GM18907 (cell line): Measurements from ENCODE around the gene ABHD16A.
"Not testable (repeated sequence)": the region's sequence is repeated elsewhere in the genome, so short reads cannot be mapped to it uniquely, and the experiment has no call there.

Source experiments
- ATAC-seq: cut with Tn5 transposase; IDR thresholded peaks from one replicate; pipeline ENCODE4 v1.9.1; 2021; ENCODE audit warnings: mild to moderate bottlenecking, moderate library complexity; ENCODE audit not compliant: unreplicated experiment

The ABHD16A gene

DNA sequence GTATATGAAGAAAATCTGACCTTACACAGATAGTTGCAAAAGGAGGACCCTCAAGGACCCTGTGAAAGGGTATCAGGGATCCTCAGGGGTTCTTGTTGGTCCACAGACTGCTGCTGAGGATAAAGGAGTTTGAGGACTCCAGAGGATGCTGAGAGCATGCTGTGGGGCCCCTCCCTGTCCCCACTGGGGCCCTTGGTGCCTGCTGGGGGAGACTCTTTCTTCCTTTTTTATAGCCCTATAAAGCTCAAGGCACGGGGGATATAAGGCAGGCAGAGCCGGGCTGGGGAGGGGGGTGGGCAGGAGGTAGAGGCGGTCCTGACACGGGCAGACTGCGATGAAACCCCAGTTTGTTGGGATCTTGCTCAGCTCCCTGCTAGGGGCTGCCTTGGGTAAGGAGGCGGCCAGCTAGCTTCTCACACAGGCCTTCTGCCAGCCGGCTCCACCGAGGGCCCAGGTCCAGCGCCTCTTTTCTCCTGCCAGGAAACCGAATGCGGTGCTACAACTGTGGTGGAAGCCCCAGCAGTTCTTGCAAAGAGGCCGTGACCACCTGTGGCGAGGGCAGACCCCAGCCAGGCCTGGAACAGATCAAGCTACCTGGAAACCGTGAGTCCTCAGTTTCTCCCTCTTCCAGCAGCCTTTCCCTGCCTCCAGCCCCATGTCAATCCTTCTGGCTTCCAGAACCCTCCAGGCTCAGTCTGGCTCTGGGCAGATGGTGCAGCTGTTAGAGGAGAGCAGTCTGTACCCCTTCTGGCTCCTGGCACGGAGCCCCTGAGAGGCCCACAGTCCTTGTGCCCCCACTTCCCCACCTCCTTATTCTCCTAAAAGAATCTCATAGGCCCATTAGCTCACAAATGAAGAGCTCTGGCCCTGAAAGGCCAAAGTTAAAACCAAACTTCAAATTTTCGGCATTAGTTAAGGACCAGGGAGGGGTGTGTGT lies 12.2 kb upstream of the ABHD16A start, which contains the start of gene LY6G6D:
TSS of gene LY6G6D (plus strand) at position 327 of the 937 bp plus-strand sequence. CDS start at position 335, 8 bp downstream.
- no peak for ATAC-seq

DNA sequence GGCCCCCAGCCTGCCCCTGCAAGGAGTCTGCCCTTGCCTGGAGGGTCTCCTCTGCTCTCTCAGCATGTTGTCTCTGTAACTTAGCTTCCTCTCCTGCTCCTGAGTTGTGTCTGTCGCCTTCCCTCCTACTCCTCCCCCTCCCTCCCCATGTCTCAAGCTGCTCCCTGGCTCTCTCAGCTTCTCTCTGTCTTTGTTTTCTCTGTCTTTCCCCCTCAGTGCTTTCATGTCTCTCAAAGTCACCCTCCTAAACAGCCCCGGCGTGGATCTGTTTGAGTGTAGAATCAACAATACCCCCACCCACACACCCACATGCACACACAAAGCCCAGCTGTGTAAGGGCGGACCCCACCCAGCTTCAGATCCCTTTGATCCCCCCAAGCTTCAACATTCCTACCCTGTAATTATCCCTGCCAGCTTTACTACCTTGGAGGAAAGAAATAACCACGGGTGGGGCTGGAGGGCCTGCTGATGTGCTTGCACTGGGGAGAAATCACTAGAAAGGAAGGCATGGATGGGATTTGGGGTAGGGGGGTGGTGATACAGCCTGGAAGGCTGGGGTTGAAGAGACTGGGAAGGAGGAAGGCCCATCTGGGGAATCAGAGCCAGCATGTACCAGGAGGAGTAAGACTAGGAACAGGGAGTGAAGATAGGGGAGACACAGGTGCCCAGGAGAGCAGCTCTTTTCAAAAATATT lies 11.0 kb upstream of the ABHD16A start:
- ATAC-seq, result no peak

DNA sequence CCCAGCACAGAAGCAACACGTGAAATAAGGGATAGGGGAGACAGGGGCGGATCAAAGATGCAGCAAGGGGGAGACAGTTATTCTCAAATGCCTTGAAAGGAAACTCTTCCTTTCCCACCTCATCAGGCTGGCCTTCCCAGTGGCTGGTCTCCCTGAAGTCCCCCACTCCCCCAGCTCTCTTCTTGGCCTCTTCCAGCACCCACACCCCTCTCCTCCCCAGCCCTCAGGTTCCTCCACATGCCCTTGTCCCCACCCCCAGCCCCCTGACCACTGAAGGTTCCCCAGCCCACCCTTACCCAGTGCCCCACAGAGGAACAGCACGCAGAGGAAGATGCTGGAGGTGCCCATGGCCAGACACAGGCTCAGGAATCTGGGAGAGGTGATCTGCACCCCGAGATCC lies 10.3 kb upstream of the ABHD16A start:
- no peak for ATAC-seq

DNA sequence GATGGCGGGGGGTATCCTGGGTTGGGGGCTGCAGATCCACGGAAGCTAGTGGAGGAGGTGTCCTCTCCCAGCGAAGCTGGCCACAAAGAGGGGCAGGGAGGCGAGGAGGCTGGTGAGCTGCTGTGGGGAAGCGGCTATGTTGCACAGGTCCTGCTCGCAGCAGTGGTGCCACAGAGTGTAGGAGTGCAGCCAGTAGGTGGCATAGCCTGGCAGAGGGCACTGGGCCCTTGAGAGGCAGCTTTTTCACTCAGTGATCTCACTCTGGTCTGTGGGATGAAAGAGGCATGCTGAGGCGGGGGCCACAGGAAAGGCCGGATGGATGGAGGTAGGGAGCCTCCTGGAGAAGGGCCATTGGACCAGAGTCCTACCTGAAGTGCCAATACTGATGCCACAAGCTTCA lies 9.2 kb upstream of the ABHD16A start:
- no peak for ATAC-seq

DNA sequence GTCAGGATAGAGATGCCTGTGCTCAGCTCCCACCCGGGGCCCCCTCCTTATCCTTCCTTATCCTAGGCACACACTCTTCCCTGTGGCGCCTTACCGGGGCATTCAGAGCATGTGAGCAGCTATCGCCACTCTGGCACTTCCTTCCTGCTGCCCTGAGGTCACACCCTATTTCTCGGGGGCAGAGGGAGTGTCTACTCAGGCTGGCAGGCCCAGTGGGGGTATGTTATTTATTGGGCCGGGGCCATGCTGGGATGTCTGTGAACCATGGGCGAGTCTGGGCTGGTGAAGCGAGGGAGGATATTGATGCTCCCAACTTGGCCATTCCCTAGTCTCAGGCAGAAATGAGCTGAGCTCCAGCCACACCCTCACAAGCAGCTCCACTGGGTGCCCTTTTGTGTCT lies 8.1 kb upstream of the ABHD16A start:
- ATAC-seq, result no peak

DNA sequence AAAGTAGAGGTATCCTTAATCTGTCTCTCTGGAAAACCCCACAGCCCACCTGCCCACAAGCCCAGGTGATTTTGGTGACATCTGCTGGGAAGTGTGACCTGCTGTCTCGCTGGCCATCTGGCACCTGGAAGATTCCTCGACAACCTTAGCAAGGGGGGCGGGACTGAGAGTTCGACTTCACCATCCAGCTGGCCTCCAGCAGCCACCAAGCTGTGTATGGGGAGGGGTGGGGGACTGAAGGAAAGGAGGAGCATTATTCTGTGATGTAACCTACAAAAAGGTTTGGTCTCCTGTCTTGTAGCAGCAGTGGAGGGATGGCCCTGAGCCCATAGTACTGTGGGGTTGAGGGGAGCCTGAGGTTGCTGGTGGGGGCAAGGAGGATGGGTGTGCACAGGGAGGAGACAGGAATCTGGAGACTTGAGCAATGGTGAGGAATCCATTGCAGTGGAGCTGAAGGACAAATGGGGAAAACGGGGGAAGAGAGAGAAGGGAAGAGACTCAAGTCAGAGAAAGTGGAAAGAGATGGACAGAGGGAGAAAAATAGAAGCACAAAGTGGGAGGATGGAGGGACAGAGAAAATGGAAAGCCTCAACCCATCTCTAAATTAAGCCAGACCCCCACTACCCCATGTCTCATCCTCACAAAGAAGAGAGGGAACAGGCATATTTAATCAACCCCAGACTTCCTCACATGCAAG lies 7.5 kb upstream of the ABHD16A start:
- no peak for ATAC-seq

DNA sequence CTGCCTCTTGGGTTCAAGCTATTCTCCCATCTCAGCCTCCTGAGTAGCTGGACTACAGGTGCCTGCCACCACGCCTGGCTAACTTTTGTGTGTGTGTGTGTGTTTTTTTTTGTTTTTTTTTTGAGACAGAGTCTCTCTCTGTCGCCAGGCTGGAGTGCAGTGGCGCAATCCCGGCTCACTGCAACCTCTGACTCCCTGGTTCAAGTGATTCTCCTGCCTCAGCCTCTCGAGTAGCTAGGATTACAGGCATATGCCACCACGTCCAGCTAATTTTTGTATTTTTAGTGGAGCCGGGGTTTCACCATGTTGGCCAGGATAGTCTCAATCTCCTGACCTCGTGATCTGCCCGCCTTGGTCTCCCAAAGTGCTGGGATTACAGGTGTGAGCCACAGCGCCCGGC lies 6.0 kb upstream of the ABHD16A start:
- not testable (repeated sequence) for ATAC-seq

DNA sequence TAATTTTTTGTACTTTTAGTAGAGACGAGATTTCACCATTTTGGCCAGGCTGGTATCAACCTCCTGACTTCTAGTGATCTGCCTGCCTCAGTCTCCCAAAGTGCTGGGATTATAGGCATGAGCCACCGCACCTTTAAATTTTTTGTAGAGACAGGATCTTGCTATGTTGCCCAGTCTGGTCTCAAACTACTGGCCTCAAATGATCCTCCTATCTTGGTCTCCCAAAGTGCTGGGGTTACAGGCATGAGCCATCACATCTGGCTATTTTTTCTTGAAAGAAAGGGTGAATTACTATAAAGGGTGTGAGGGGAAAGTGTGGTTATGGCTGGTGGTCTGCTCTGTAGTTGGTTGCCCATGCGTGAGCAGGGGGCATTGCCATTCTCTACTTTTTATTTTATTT lies 5.1 kb upstream of the ABHD16A start:
- no peak for ATAC-seq

DNA sequence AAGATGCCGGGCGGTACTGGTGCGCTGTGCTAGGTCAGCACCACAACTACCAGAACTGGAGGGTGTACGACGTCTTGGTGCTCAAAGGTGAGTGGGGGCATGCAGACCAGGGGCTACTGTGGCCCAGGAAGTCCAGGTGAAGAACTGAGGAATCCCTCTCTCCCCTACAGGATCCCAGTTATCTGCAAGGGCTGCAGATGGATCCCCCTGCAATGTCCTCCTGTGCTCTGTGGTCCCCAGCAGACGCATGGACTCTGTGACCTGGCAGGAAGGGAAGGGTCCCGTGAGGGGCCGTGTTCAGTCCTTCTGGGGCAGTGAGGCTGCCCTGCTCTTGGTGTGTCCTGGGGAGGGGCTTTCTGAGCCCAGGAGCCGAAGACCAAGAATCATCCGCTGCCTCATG lies 4.6 kb upstream of the ABHD16A start:
- ATAC-seq, result no peak

DNA sequence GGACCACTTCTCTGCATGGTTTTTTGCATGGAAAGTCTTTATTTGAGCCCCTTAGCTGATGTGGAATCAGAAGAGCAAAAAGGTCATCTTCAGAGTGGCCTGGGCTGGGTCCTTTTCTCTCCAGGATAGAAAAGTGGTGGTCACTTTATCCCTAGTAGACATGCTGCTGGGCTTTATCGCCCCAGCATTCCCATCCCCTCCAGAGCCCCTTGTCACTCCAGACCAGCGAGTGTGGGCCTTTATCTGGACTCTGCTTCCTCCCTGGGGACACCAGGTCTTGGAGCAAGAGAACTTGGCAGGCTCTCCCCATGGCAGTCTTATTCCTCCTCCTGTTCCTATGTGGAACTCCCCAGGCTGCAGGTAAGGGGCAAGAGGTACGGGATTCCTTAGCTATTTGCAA lies 3.5 kb upstream of the ABHD16A start, which contains the start of gene LY6G6F:
TSS of gene LY6G6F (plus strand) at position 268 of the 400 bp plus-strand sequence. CDS start at position 309, 41 bp downstream.
- no peak for ATAC-seq

DNA sequence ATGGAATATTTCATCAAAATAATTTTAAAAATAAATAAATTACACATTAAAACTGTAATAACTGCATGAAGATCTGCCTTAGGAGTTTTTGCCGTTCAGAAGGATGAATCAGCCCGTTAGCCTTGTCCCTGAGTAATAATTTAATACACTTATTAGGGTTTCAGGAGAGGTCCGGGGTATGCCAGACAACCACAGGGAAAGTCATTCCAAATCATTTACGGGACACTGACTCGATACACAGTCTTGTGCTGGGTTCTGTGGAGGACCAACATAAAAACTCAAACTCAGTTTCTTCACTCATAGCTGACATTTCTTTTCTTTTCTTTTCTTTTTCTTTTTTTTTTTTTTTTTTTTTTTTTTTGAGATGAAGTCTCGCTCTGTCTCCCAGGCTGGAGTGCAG lies 2.8 kb upstream of the ABHD16A start:
- no peak for ATAC-seq

DNA sequence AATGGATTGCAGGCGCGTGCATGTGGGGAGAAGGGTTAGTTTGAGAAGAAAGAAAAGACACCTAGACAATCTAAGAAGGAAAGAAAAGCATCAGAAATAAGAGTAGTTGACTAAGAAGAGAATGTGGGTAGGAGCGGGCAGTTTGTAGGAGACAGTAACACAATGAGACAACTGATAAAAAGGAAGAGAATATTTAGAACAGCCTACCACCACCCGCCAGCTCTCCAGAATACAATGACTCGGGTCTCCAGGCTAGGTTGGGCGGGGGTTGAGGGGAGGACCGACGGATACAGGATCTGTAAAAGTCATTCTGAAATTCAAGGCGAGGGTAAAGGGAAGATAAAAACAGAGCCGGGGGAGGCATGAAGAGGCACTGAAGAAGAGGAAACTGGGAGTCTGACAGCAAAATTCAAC lies 712 bp downstream of the ABHD16A start:
- no peak for ATAC-seq

DNA sequence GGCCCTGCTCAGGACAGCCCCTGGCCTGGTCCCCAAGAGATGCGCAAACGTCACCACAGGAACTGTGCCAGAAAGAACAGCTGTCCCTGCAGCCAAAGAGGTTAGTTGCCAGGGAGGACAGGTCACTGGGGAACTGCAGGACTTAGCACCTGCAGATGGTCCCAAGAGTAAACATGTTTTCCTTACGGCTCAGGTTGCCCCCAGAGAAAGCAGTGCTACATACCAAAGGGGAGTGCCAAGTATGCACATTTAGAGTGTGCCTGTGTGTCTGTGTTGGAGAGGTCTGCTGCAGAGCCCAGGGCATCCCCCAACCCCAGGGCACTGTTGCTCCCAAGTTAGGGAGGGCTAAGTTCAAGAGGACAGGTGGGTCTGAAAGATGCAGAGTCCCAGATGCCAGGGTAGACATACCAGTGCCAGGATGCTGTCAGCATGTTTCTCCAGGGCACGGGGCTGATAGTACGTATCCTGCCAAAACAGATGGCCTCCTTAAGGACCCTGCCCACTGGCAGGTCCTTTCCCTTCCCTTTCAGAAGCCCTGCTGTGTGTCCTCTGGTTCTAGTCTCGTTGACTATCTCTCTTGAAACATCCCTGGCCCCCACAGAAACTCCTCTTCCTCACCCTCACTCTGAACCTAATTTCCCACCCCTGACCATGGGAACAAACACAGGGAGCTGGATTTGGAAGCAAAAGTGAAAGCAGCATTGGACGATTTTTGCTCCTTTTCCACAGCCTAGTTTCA lies 1.3 kb downstream of the ABHD16A start:
- no peak for ATAC-seq

DNA sequence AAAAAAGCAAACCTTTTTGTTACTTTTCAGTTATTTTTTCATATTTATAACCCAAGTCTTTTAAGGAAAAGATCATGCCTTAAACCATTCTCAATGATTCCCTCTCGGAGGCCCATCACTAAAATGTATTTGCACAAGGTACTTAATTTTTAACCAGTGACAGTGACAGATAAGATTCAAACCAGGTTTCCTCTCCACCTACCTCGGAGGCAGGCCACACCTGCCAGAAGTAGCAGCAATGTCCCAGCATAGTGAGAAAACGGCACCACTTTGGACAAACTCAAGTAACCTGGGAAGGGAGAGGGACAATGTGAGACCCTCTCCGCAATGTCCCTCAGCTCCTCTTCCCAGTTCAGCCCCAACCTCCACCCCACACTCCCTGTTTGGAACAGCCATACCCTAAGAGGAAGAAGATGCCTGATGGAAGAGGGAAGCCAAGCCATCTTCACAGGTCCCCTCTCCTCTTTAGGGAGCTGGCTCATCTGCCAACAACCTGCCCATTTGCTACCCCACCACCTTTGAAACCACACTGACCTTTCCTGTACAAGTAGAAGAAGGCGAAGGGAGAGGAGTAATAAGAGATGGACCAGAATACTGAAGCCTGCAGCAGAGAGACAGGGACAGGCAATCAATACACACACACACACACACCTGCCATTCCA lies 2.3 kb downstream of the ABHD16A start:
- no peak for ATAC-seq

DNA sequence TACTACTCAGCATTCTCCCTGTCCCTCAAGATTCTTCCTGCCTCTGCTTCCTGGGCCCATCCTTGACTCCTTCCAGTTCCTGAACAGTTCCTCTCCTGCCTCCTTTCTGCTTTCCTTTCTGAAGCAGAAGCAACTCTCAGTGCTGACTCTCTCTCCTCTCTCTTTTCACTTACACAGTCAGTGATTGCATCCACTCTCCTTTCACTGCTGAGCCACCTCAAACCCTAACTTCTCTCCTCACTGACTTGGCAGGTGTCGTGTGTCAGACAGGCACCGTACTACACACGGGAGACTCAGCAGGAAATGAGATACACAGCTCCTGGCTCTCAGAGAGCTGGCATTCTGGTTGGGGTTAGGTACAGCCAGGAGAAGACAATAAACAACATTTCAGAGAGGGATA lies 5.6 kb downstream of the ABHD16A start:
- no peak for ATAC-seq

DNA sequence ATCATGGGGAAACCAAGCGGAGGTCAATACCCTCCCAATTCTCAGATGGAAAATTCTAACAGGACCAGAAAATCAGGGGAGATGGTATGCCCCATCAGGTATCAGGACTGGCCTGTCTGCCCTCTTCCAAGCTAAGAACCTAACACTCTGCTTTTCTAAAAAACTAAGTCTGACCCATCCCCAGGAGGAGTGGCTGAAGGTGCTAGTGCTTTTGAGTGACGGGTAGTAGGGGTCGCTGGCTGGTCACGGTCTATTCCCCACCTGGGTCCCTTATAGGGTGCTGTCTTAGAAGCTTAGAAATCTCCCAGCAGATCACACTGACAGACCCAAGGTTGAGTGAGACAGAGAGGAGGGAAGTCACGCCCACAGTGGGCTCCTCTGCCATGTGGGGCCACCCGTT lies 9.6 kb downstream of the ABHD16A start:
- no peak for ATAC-seq

DNA sequence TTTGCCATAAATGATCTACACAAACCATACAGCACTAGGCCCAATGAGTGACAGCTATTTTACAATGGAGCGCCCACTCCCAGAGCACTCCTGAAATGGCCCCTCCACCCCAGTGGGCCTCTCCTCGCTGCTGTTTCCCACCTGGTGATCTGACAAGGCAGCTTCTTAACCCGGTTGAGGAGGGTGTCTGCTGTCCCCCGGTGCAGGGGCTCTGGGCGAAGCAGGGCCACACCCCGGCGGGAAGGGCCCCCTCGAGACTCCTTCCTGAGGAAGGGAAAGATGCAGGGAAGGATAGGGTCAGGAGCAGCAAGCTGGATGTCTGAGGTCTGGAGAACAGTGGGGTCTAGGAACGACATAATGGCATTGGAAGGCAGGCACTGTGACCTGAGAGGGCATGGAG lies 10.2 kb downstream of the ABHD16A start:
- ATAC-seq, result no peak

DNA sequence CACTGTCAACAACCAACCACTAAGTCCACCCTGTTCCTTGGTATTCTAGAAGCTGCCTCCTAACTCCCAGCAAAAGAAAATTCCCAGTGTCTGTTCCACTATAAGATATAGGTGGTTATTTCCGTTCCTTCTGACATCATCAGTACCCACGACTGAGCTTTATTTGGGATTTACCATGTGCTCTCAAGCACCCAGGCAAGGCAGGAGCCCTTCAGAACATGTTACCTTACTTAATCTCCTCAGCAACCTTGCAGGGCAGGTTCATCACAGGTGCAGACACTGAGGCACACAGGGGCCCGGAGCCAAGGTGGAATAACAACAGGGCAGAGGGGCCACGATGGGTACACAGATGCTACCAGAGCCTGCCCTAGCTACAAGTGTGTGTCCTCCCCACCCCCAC lies 10.8 kb downstream of the ABHD16A start:
- ATAC-seq, result no peak

DNA sequence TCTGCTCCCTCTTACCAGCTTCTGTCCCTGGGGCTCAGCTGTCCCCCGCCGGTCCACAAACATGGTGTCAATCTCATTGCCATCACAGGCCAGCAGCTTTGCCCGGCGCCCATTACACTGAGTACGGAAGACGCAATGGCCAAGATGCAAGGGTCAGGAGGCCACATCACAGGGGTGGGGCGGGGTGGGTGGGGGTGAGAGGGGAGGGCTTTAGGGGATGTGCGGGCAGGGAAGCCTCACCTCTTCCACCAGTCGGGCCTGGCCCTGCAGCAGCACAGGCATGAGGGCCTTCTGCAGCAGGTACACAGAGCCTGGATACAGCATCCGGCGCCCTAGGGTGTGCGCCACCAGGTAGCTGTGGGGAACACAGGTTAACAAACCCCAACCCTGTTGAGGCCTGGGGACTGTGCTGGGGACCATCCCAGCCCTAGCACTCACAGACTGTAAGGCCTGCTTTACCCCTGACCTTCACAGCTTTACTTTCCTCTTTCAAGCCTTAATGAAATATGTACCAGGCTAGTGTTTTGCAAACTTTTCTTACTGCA lies 11.5 kb downstream of the ABHD16A start:
- no peak for ATAC-seq

DNA sequence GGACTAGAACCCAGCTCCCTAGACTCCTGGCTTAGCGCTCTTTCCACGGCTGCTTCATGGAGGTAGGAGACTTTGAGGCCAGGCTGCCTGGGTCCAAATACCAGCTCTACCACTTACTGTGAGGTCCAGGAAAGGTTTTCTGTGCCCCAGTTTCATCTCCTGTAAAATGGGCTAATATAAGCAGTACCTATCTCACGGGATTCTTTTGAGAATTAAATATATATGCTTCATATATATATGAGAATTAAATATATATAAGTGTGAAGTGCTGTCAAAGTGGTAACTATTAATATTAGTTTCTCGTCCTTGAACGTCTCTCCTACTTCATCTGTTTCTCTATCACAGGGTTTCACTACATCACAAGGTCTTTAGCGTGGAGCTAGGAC lies 12.1 kb downstream of the ABHD16A start:
- no peak for ATAC-seq
